Left renal cortex interstitium (tissue), 4 donors: ENCODE results near the gene ADPGK. TPM values are rescaled to one million over a fixed set of nuclear protein-coding genes. Genes with fewer than 3 reads are reported as not detected.

Source experiments
- polyA plus RNA-seq, 4 donors: library from polyadenylated mRNA; unstranded; fragments of 120-200 nt; gene quantifications; one replicate each; pipeline ENCODE4 v1.2.1, GENCODE V29; 2013; ENCODE audit not compliant: insufficient read length in 4 of 4

The ADPGK gene
- polyA plus RNA-seq, 4 donors = 50.3 to 67.1 (median 57.4) TPM

Other genes starting within 250 kb of the ADPGK start
- gene GOLGA6B, start 129.1 kb downstream of the ADPGK start, polyA plus RNA-seq = under 1 TPM in 1 of 4 donors, not detected in 3; 0.77 TPM
- gene HIGD2B, start 97.6 kb downstream of the ADPGK start, polyA plus RNA-seq = under 1 TPM in 1 of 4 donors, not detected in 3; 0.09 TPM
- gene BBS4, start 97.6 kb downstream of the ADPGK start, polyA plus RNA-seq = 10 to 100 TPM; 36.9 to 54.3 (median 41.7) TPM